ENCODE data around the gene NPBWR2.

DNA sequence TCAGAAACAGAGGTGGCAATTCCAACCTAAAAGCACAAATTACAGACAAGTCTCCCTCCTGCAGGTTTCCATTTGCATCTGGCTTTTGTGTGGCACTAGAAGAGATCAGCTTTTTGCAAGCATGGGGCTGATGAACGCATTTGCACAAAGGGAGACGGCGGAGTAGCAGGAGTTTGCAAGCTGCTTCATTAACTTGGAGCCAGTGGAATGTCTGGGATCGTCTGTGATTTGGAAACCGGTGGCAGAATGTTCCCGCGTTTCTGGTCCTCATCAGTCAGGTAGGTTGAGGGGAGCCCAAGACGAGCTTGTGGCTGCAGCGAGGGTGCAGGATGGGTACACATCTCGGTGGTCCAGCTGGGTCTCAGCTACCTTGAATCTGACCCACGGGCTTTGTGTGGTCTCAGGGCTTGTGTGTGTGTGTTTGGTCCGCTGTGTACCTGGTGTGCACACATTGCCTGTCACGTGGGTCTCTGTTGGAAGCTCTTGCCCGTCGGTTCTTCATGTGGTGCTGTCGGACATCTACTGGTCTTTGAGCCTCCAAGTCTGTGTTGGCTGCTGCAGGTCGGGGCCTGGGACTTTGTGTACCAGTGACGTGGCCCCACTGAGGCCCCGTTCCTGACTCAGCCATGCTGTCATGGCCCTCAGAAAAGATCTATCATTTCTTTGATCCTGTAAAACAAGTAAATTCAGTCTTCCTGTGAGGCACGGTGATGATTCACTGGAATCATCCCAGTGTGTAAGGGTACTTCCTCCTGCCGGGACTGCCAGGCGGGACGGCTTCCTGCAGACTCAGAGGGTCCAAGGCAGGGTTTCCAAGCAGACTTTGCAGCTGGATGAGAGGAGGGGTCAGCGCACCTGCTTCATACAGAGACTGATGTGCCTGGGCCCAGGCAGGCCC, 44.5 kb upstream of the NPBWR2 start:
- TF ChIP-seq CTCF (IDR thresholded peaks at IDR 0.05) (no peak), POLR2A (IDR thresholded peaks at IDR 0.05) (no peak)
